ENCODE data around the gene CYP21A2.
A peak's percentile ranks its signal among the peaks of the same experiment; 100 is the strongest.

The CYP21A2 gene

GRCh38 chr6:32086661-32087573 is 48.7 kb downstream of the CYP21A2 start:
- peaks cover 3% of the 10 kb centered on the region; the same call in 1 of the 2 replicates for H4K20me1 ChIP-seq (ENCODE audit: insufficient read depth, low read length)
- H3K9ac ChIP-seq (ENCODE audit: low read length) = no peak overlapping the region
- H3K4me2 ChIP-seq (ENCODE audit: low read length) = peak overlapping the region; percentile 26
- peaks cover 72% of the 10 kb centered on the region for H3K27me3 ChIP-seq (ENCODE audit: low read depth, low read length)
- no peaks in the 10 kb centered on the region for H3K9me3 ChIP-seq (ENCODE audit: insufficient read depth, low read length)
- no peaks in the 10 kb centered on the region for H3K79me2 ChIP-seq (ENCODE audit: low read length)
- peaks cover 15% of the 10 kb centered on the region for H3K4me1 ChIP-seq (ENCODE audit: low read length)
- H3K4me3 ChIP-seq (ENCODE audit: low read length) = no peak overlapping the region
- TF ChIP-seq EZH2phosphoT487 (IDR thresholded peaks at IDR 0.05; ENCODE audit: low read depth) = 0 out of 2 replicates have a peak, but pooled peaks have one; percentile 40
- TF ChIP-seq, protein P1, sequence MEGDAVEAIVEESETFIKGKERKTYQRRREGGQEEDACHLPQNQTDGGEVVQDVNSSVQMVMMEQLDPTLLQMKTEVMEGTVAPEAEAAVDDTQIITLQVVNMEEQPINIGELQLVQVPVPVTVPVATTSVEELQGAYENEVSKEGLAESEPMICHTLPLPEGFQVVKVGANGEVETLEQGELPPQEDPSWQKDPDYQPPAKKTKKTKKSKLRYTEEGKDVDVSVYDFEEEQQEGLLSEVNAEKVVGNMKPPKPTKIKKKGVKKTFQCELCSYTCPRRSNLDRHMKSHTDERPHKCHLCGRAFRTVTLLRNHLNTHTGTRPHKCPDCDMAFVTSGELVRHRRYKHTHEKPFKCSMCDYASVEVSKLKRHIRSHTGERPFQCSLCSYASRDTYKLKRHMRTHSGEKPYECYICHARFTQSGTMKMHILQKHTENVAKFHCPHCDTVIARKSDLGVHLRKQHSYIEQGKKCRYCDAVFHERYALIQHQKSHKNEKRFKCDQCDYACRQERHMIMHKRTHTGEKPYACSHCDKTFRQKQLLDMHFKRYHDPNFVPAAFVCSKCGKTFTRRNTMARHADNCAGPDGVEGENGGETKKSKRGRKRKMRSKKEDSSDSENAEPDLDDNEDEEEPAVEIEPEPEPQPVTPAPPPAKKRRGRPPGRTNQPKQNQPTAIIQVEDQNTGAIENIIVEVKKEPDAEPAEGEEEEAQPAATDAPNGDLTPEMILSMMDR (IDR thresholded peaks at IDR 0.05; ENCODE audit: low read depth, low read length) = no peak
- no peak overlapping the region for H2AFZ ChIP-seq (ENCODE audit: low read depth, low read length)
- no peaks in the 10 kb centered on the region for H3K36me3 ChIP-seq (replicated peaks; ENCODE audit: low read depth, low read length)
- no peak overlapping the region for H3K27ac ChIP-seq (ENCODE audit: low read length)

GRCh38 chr6:32087574-32088486 is 49.6 kb downstream of the CYP21A2 start:
- Histone ChIP-seq H3K79me2 (ENCODE audit: low read length) (no peaks in the 10 kb centered on the region), H3K36me3 (replicated peaks; ENCODE audit: low read depth, low read length) (no peaks in the 10 kb centered on the region), H3K27ac (ENCODE audit: low read length) (no peak overlapping the region), H3K9ac (ENCODE audit: low read length) (no peak overlapping the region), H3K4me1 (ENCODE audit: low read length) (peaks cover 15% of the 10 kb centered on the region), H3K4me3 (ENCODE audit: low read length) (no peak overlapping the region), H3K4me2 (ENCODE audit: low read length) (no peak overlapping the region), H2AFZ (ENCODE audit: low read depth, low read length) (no peak overlapping the region), H3K9me3 (ENCODE audit: insufficient read depth, low read length) (no peaks in the 10 kb centered on the region), H4K20me1 (ENCODE audit: insufficient read depth, low read length) (peaks cover 3% of the 10 kb centered on the region; the same call in 1 of the 2 replicates), H3K27me3 (ENCODE audit: low read depth, low read length) (peaks cover 67% of the 10 kb centered on the region)
- TF ChIP-seq, protein P1 (IDR thresholded peaks at IDR 0.05; ENCODE audit: low read depth, low read length) = peak; percentile 40
- TF ChIP-seq EZH2phosphoT487 (IDR thresholded peaks at IDR 0.05; ENCODE audit: low read depth) = no peak

- H3K79me2 ChIP-seq (ENCODE audit: low read length) = no peaks in the 10 kb centered on the region
- H3K27me3 ChIP-seq (ENCODE audit: low read depth, low read length) = peaks cover 64% of the 10 kb centered on the region
- no peak overlapping the region for H3K9ac ChIP-seq (ENCODE audit: low read length)
- H2AFZ ChIP-seq (ENCODE audit: low read depth, low read length) = no peak overlapping the region
- TF ChIP-seq, protein P1 (IDR thresholded peaks at IDR 0.05; ENCODE audit: low read depth, low read length) = no peak
- no peak for TF ChIP-seq EZH2phosphoT487 (IDR thresholded peaks at IDR 0.05; ENCODE audit: low read depth)
- no peaks in the 10 kb centered on the region for H3K36me3 ChIP-seq (replicated peaks; ENCODE audit: low read depth, low read length)
- H3K27ac ChIP-seq (ENCODE audit: low read length) = no peak overlapping the region
- peaks cover 3% of the 10 kb centered on the region; the same call in 1 of the 2 replicates for H4K20me1 ChIP-seq (ENCODE audit: insufficient read depth, low read length)
- H3K9me3 ChIP-seq (ENCODE audit: insufficient read depth, low read length) = no peaks in the 10 kb centered on the region
- H3K4me2 ChIP-seq (ENCODE audit: low read length) = no peak overlapping the region
- H3K4me3 ChIP-seq (ENCODE audit: low read length) = no peak overlapping the region
- H3K4me1 ChIP-seq (ENCODE audit: low read length) = peaks cover 15% of the 10 kb centered on the region
Measured at GRCh38 chr6:32088487-32089049, 50.4 kb downstream of the CYP21A2 start.

Data from OCI-LY3 (cell line).